Panc1 (cell line): ENCODE measurements around the gene NOTCH3. TPM values are rescaled to one million over a fixed set of nuclear protein-coding genes. Genes with fewer than 3 reads are reported as not detected.

Experiments used
- ATAC-seq: fragments of 200-7000 bp; cut with Tn5 transposase; 2 replicates; pipeline ENCODE4 v1.9.1; 2020; ENCODE audit warnings: mild to moderate bottlenecking, moderate library complexity
- BruUV-seq: library from RNA; stranded (reverse); fragments of 400-500 nt; replicated peaks from 2 replicates; lab custom pipeline; 2021; lab: Mats Ljungman, UMichigan
- CTCF ChIA-PET: fragments of 300-600 bp; sonication (Branson Sonifier 250); formaldehyde crosslinking; loops from one replicate; lab custom pipeline; 2022; ENCODE audit warnings: antibody characterized with exemption; lab: Charles Lee
- POLR2A ChIA-PET: fragments of 300-600 bp; sonication (Branson Sonifier 250); formaldehyde crosslinking; loops from one replicate; lab custom pipeline; 2022; ENCODE audit warnings: antibody characterized with exemption; lab: Charles Lee
- DNase-seq: peaks from one replicate; pipeline ENCODE4 v3.0.0-alpha.2; 2010; ENCODE audit warnings: low read depth, low spot score
- H3K27ac ChIP-seq: 2 replicates; pipeline ENCODE4 v1.5.1; 2011; ENCODE audit warnings: mild to moderate bottlenecking, low read length, inconsistent platforms
- H3K27me3 ChIP-seq: fragments of 200-500 bp; sonication (Bioruptor generic); 2 replicates; pipeline ENCODE4 v1.6.0; 2014; ENCODE audit warnings: low read length, inconsistent platforms; ENCODE audit not compliant: control insufficient read depth, insufficient read depth
- H3K36me3 ChIP-seq: fragments of 200-500 bp; sonication (Bioruptor generic); 2 replicates; pipeline ENCODE4 v1.5.1; 2014; ENCODE audit warnings: inconsistent platforms, mild to moderate bottlenecking, low read length, moderate library complexity; ENCODE audit not compliant: control insufficient read depth, insufficient read depth
- H3K4me1 ChIP-seq: 2 replicates; pipeline ENCODE4 v1.5.1; 2011; ENCODE audit warnings: inconsistent platforms, mild to moderate bottlenecking, low read length, moderate library complexity; ENCODE audit not compliant: control insufficient read depth, insufficient read depth
- H3K4me3 ChIP-seq, 2 experiments: 2 replicates each; pipeline ENCODE4 v1.5.1; 2011 to 2012; ENCODE audit warnings: low read depth in 2 of 2, low read length in 2 of 2, mild to moderate bottlenecking in 2 of 2, inconsistent platforms in 1 of 2, moderate library complexity in 1 of 2
- H3K9me3 ChIP-seq: fragments of 200-500 bp; sonication (Bioruptor generic); 2 replicates; pipeline ENCODE4 v1.5.1; 2014; ENCODE audit warnings: low read depth, mild to moderate bottlenecking, inconsistent platforms, low read length, moderate library complexity; ENCODE audit not compliant: control insufficient read depth, insufficient read depth
- CTCF ChIP-seq: fragments of 450-650 bp; IDR thresholded peaks from 2 replicates; pipeline ENCODE4 v1.5.1; 2017; ENCODE audit warnings: mild to moderate bottlenecking
- POLR2AphosphoS5 ChIP-seq: IDR thresholded peaks from 2 replicates; pipeline ENCODE4 v1.6.1; 2012; ENCODE audit warnings: mild to moderate bottlenecking, low read depth, low read length, moderate library complexity
- REST ChIP-seq, 2 experiments: IDR thresholded peaks; 2 replicates each; pipeline ENCODE4 v1.6.1; 2011 to 2012; ENCODE audit warnings: low read depth in 2 of 2, control low read depth in 1 of 2, low read length in 1 of 2, mild to moderate bottlenecking in 1 of 2, moderate library complexity in 1 of 2; ENCODE audit not compliant: insufficient read depth in 1 of 2
- SIN3A ChIP-seq: IDR thresholded peaks from 2 replicates; pipeline ENCODE4 v1.6.1; 2012; ENCODE audit warnings: low read depth, mild to moderate bottlenecking, low read length, moderate library complexity, borderline replicate concordance; ENCODE audit not compliant: insufficient read depth
- TCF7L2 ChIP-seq: IDR thresholded peaks from 2 replicates; pipeline ENCODE4 v1.6.1; 2011; ENCODE audit warnings: mild to moderate bottlenecking, low read depth, low read length, inconsistent platforms
- in situ Hi-C: cut with HindIII; loops from 2 replicates; pipeline ENCODE4 v1.10.0; 2016; ENCODE audit warnings: low sequenced_read_pairs, low pct_unique_long_range_greater_than_20kb
- intact Hi-C: fragments of 100-400 bp; cut with micrococcal nuclease; formaldehyde crosslinking; loops from one replicate; pipeline ENCODE4 v1.10.0; 2022; ENCODE audit not compliant: unreplicated experiment
- total RNA-seq: library from RNA; stranded (reverse); gene quantifications from one replicate; pipeline ENCODE4 v1.2.1, GENCODE V29; 2021; ENCODE audit not compliant: unreplicated experiment

Gene NOTCH3
- total RNA-seq, 1 experiment from 2014 or later = 5.3 TPM

DNA sequence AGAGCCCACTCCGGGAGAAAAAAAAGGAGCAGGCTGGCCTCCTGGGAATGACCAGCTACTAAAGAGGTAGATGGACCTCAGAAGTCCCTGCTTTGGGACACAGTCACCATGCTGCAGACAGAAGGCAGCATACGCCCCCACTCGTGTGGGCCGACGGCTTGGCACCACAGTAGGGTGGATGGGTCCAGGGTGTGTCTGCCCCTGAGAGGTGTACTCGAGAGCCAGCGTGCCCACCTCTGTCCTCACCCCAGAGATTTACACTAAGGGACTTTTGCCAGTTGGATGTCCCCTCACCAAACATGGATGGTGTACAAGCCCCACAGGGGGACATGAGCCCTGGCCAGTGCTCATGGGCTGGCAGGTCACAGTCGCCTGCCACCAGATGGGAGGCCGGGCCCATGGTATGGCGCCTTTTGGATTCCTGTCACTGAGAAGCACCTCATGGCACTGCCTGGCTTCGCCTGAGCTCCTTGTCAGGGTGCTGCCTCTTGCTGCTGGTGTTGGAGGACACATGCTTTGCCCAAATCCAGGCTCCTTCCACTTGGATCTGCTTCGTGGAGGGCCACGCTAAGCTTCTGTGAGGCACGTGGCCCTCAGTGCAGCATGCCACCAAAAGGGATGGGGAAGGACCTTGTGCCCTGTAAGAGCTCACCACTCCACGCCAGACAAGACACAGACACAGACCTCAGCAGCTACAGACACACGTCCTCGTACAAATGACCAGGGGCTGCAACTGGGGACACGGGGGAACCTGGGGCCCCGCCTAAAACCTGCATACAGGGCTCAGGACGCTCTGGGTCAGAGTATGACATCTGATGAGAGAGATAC, 44.8 kb upstream of the NOTCH3 start:
- peaks cover 3% of the 10 kb centered on the region for H3K36me3 ChIP-seq
- no peak overlapping the region for H3K4me3 ChIP-seq
- no peaks in the 10 kb centered on the region for H3K9me3 ChIP-seq
- TF ChIP-seq POLR2AphosphoS5 = no peak
- no peak for TF ChIP-seq TCF7L2
- no peak for TF ChIP-seq CTCF
- TF ChIP-seq REST (IDR thresholded peaks at IDR 0.05; ENCODE audit: insufficient read depth in 1 of 2, low read depth in 2 of 2, low read length in 1 of 2) = no peak
- DNase-seq = no peak
- in situ Hi-C loops (no loop called here), intact Hi-C loops (no loop called here)
- no TSS peak for BruUV-seq
- no peaks in the 10 kb centered on the region for H3K4me1 ChIP-seq
- CTCF ChIA-PET = interaction anchor here (1.0 kb wide), 1 partner anchor 154 kb away, joined by 6 read pairs; no protein-coding TSS in a partner anchor
- no peak for ATAC-seq
- H3K27ac ChIP-seq = no peak overlapping the region
- POLR2A ChIA-PET = no interaction called here
- no peaks in the 10 kb centered on the region for H3K27me3 ChIP-seq

DNA sequence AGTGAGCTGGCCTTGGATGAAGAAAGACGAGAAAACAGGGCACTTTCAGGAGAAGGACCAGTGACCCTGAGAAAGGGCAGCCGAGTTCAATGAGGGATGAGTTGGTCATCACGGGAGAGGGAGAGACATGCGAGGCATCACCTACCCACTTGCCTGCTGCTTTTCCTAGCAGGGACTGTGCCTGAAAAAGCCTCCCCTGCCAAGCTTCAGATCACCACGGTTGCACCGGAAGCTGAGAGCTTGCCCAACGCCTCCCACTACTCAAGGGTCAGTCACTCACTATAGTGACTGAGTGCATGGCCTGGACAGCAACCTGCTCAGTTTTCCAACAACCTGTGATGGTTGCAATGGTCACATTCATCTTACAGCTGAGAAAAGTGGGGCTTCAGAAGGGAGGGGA, 44.0 kb upstream of the NOTCH3 start:
- intact Hi-C loops = no loop called here
- DNase-seq (no peak), ATAC-seq (no peak)
- Histone ChIP-seq H3K4me1 (no peaks in the 10 kb centered on the region), H3K27ac (no peak overlapping the region), H3K4me3 (no peak overlapping the region), H3K27me3 (no peaks in the 10 kb centered on the region), H3K36me3 (peaks cover 3% of the 10 kb centered on the region), H3K9me3 (no peaks in the 10 kb centered on the region)
- ChIA-PET CTCF (interaction anchor here (0.6 to 1.0 kb wide), 2 partner anchors 78 to 153 kb away, joined by 3 to 6 read pairs; no protein-coding TSS in a partner anchor), POLR2A (interaction anchor here (0.5 kb wide), 1 partner anchor 133 kb away, joined by 3 read pairs; no protein-coding TSS in a partner anchor)
- no TSS peak for BruUV-seq
- in situ Hi-C loops = no loop called here
- TF ChIP-seq SIN3A (no peak), TCF7L2 (no peak), REST (IDR thresholded peaks at IDR 0.05; ENCODE audit: insufficient read depth in 1 of 2, low read depth in 2 of 2, low read length in 1 of 2) (no peak), CTCF (no peak), POLR2AphosphoS5 (no peak)
